ENCODE data around the gene MRGPRX4.
"Not testable (repeated sequence)": the region's sequence is repeated elsewhere in the genome, so short reads cannot be mapped to it uniquely, and the experiment has no call there.

The MRGPRX4 gene

DNA sequence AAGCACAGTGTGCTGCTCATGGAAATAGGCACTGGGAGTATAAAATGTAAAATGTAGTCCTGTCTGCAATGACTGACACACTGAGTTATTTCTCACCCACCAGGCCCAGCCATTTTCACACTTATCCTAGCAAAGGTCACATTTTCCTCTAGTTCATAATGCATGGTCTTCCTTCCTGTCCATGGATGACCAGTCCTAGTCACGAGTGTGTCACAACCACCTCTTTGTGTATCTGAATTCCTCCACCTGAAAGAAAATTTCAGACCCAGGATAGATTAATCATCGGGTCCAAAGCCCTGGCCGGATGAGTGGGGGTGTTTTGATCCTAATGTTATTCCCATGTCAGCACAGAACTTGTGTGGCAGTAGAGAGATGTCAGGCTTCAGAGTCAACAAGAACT, at the start of gene MRGPRX4:
Gene MRGPRX4 (plus strand): TSS at position 172 of the 400 bp plus-strand sequence. CDS start 420 bp downstream, outside the sequence.
- DNase-seq = no peak

DNA sequence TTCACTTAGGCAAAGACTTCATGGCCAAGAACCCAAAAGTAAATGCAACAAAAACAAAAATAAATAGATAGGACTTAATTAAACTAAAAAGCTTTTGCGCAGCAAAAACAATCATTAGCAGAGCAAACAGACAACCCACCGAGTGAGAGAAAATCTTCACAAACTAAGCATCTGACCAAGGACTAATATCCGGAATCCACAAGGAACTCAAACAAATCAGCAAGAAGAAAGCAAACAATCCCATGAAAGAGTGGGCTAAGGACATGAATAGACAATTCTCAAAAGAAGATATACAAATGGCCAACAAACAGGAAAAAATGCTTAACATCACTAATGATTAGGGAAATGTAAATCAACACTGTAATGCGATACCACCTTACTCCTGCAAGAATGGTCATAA, 41.5 kb upstream of the MRGPRX4 start:
- DNase-seq = not testable (repeated sequence)

DNA sequence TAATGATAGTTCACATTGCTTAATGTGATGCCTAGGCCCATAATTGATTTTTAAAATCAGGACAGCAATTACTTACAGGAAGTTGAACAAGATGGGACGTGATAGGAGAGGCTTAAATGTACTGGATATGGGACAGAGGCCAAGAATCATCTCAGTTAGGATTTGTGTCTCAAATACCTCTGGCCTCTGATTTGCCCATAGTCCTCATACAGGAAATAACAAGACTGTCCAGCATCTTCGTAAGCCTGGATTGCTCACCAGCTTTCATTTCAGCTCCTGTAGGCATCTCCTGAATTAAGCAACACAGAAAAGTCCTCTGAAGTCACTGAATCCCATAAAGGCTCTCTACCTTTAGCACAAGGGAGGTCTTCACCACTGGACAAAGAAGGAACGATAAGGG, 40.3 kb upstream of the MRGPRX4 start, which contains the start of gene MRGPRX3:
Gene MRGPRX3 (plus strand): TSS at position 231 of the 400 bp plus-strand sequence. CDS start 4,632 bp downstream, outside the sequence.
- DNase-seq = no peak

DNA sequence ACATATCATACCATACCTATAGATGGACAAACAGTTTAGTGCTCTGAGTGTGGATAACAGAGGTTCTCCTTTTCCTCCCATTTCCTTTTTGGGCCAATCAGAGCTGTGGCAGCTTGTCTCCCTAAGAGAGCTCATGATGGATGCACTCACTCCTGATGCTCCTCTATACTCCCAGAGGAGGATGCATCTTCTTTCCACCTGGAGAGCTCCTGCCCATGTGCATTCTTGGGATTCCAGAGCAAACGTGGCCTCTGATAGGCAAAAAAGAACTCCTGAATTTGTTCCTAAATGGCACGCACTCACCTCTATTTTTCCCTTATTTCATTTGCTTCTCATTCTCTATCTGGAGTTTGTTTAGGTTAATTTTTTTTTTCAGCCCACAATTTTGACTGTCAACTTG, 37.3 kb upstream of the MRGPRX4 start:
- no peak for DNase-seq

DNA sequence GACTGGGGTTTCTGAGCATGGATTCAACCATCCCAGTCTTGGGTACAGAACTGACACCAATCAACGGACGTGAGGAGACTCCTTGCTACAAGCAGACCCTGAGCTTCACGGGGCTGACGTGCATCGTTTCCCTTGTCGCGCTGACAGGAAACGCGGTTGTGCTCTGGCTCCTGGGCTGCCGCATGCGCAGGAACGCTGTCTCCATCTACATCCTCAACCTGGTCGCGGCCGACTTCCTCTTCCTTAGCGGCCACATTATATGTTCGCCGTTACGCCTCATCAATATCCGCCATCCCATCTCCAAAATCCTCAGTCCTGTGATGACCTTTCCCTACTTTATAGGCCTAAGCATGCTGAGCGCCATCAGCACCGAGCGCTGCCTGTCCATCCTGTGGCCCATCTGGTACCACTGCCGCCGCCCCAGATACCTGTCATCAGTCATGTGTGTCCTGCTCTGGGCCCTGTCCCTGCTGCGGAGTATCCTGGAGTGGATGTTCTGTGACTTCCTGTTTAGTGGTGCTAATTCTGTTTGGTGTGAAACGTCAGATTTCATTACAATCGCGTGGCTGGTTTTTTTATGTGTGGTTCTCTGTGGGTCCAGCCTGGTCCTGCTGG, 35.3 kb upstream of the MRGPRX4 start:
- no peak for DNase-seq

DNA sequence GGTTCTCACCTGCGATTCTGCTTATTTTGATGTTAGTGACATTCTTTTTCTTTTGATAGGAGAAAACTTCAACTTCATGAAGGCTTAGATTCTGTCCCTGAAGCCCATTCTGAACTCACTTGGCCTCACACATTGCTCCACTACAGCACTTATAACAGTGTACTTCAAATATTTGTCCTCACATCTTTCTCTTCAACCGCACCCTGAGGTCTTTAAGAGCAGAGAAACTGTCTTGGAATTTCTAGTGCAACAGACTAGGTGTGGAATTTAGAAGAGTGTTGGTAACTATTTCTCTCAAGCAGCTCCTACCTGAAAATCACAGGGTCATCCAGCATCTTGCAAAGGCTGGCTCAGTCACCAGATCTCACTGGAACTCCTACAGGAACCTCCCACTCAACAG, 32.5 kb upstream of the MRGPRX4 start:
- no peak for DNase-seq

DNA sequence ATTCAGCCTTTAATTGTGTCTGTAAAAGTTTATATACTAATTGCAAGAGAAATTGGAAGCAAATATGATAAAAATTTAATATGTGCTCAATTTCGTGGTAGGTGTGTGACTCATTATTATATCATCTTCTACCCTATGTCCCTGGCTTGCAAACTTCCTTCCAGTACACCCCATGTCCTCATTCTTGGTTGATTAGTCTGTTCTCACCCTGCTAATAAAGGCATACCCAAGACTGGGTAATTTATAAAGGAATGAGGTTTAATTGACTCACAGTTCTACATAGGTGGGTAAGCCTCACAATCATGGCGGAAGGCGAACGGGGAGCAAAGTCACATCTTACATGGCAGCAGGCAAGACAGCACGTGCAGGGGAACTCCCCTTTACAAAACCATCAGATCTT, 28.4 kb upstream of the MRGPRX4 start:
- no peak for DNase-seq

DNA sequence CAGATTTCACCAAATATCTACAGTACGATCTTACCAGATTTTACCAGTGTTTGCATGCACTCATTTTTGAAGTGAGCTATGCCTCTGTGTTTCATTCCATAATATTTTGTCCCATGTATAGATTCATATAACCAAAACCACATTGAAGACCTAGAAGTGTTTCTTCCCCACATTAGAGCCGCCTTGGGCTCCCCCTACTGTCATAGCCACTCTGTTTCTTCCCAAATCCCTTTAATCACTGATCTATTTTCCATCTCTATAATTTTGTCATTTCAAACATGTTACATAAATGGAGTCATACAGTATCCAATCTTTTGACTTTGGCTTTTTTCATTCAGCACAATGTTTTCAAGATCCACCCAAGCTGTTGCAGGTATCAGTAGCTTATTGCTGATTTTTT, 27.6 kb upstream of the MRGPRX4 start:
- DNase-seq = no peak

DNA sequence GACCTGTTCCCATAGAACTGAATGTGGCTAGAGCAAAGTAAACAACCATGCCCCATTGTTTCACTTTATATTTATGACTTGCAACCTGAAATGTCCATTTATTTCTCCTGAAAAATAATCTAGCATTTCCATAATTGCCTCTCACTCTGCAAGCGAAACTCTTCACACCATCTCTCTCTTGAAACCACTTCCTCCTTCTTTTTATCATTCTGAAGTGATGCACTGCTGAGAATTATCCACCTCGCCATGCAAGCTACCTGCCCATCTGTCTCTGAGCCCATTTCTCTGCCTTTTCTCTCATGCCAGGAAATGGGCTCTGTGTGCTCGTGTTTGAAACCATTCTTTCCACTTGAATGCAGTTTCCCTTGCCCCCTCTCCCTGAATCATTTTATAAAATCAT, 26.8 kb upstream of the MRGPRX4 start:
- DNase-seq = no peak

DNA sequence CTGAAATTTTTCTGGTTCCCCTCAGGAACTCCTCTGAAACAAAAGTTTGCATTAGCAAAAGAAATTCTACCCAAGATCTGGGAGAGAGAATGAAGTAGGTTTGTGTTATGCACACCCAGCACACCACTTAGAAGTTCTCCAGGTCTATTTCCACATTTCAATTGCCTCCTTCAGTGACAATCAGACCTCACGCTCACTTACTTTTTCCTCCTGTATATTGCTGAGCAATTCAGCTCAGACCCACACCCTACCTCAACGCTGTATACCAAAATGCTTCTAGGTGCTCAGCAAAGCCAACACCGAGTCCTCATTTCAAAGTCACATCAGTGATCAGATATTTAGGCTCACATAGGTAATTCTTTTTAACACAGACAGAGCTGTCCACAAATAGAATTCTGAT, 21.1 kb upstream of the MRGPRX4 start:
- no peak for DNase-seq

DNA sequence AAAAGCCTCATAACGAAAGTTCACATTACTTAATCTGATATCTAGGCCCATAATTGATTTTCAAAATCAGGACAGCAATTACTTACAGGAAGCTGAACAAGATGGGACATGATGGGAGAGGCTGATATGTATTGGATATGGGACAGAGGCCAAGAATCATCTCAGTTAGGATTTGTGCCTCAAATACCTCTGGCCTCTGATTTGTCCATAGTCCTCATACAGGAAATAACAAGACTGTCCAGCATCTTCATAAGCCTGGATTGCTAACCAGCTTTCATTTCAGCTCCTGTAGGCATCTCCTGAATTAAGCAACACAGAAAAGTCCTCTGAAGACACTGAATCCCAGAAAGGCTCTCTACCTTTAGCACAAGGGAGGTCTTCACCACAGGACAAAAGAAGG, 4.3 kb upstream of the MRGPRX4 start:
- no peak for DNase-seq

DNA sequence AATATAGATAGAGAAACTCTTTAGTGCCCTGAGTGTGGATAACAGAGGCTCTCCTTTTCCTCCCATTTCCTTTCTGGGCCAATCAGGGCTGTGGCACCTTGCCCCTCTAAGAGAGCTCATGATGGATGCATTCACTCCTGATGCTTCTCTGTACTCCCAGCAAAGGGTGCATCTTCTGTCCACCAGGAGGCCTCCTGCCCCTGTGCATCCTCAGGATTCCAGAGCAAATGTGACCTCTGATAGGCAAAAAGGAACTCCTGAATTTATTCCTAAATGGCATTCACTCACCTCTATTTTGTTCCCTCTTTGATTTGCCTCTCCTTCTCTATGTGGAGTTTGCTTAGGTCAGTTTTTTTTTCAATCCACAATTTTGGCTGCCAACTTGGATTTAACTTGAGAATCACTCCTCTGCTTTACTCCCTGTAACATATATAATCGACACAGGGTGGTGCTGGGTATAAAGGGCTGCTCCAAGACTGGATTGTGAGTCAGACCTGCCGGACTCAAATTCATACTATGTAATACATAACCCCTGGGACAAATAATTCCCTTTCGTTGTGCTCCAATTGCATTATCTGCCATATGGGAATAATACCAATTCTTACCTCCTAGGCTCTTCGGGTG, 1.1 kb upstream of the MRGPRX4 start:
- DNase-seq = peak; percentile 9

DNA sequence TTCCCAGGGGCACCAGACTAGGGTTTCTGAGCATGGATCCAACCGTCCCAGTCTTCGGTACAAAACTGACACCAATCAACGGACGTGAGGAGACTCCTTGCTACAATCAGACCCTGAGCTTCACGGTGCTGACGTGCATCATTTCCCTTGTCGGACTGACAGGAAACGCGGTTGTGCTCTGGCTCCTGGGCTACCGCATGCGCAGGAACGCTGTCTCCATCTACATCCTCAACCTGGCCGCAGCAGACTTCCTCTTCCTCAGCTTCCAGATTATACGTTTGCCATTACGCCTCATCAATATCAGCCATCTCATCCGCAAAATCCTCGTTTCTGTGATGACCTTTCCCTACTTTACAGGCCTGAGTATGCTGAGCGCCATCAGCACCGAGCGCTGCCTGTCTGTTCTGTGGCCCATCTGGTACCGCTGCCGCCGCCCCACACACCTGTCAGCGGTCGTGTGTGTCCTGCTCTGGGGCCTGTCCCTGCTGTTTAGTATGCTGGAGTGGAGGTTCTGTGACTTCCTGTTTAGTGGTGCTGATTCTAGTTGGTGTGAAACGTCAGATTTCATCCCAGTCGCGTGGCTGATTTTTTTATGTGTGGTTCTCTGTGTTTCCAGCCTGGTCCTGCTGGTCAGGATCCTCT, 709 bp downstream of the MRGPRX4 start:
- no peak for DNase-seq

DNA sequence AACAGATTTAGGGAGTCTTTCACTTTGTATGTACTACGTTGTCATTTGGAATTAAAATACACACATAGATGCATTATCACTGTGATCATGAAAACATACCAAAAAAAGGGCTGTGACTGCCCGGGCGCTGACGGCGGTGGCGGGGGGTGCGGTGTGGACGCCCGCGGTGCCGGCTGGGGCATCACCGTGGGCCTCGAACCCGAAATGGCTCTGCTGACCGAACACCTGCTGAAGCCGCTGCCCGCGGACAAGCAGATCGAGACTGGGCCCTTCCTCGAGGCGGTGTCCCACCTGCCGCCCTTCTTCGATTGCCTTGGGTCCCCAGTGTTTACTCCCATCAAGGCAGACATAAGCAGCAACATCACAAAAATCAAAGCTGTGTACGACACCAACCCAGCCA, 16.2 kb downstream of the MRGPRX4 start:
- no peak for DNase-seq

DNA sequence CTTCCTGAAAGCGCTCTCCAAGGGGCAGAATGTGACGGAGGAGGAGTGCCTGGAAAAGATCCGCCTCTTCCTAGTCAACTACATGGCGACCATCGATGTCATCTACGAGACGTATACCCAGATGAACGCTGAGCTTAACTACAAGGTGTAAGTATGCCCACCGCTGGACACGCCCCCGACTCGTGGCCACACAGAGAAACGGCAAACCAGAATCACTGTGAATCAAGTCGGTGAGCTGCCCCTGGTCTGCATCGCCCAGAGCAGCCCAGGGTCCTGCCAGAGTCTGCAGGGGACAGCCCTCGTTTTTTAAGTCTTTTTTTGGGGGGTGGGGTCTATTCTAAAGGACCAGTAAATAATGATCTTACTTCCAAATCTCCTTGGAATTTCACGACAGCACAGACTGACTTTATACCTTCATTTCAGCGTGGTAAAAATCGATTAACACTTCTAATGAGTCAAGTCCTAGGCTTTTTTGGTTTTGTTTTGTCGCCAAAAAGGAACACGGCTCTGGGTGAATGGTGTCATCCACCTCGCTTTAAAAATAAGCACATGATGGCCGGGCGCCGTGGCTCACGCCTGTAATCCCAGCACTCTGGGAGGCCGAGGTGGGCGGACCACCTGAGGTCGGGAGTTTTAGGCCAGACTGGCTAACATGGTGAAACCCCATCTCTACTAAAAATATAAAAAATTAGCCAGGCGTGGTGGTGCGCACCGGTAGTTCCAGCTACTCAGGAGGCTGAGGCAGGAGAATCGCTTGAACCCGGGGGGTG, 17.0 kb downstream of the MRGPRX4 start:
- not testable (repeated sequence) for DNase-seq

DNA sequence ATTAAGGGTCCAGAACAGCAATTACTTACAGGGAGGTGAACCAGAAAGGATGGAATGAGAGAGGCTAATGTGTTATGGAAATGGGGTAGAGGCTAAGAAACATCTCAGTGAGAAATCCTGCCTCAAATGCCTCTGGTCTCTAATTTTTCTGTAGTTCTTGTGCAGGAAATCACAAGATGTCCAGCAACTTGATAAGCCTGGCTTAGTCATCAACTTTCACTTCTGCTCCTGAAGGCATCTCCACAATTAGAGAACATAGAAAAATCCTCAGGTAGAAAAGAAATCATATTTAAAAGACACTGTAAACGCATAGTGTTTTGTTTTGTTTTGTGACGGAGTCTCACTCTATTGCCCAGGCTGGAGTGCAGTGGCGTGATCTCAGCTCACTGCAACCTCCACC, 18.7 kb downstream of the MRGPRX4 start:
- DNase-seq = no peak

DNA sequence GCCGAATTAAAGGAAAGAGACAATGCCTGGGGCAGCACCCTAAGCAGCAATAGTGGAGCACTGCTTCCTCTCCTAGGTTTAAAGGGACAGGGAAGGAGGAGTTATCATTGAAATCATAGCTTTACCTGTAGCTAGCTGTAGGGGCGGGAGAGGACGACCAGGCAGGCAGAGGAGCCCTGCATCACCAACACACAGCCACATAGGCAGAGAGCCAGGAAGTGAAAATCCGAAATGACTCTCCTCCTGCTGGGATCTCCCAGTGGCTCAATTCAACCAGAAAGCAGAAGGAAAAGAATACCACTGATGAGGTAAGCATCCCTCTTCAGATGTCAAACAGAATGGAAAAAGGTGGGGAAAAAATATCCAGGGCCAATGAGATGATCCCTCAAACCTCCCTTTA, 20.4 kb downstream of the MRGPRX4 start:
- no peak for DNase-seq

DNA sequence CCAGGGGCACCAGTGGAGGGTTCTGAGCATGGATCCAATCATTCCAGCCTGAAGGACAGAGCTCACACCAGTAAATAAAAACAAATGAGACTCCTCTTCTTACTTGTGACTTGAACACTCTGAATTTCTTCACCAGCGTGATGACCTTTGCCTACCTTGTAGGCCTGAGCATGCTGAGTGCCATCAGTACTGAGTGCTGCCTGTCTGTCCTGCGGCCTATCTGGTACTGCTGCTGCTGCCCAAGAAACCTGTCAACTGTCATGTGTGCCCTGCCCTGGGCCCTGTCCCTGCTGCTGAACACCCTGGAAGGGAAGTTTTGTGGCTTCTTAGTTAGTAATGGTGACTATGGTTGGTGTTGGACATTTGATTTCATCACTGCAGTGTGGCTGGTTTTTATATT, 23.9 kb downstream of the MRGPRX4 start:
- DNase-seq = no peak

DNA sequence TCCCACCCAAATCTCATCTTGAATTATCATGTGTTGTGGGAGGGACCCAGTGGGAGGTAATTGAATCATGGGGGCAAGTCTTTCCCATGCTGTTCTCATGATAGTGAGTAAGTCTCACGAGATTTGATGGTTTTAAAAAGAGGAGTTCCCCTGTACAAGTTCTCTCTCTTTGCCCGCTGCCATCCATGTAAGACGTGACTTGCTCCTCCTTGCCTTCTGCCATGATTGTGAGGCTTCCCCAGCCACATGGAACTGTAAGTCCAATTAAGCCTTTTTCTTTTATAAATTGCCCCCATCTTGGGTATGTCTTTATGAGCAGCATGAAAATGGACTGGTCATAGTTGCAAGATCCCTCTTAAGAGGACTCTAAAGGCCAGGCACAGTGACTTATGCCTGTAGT, 25.1 kb downstream of the MRGPRX4 start:
- not testable (repeated sequence) for DNase-seq

DNA sequence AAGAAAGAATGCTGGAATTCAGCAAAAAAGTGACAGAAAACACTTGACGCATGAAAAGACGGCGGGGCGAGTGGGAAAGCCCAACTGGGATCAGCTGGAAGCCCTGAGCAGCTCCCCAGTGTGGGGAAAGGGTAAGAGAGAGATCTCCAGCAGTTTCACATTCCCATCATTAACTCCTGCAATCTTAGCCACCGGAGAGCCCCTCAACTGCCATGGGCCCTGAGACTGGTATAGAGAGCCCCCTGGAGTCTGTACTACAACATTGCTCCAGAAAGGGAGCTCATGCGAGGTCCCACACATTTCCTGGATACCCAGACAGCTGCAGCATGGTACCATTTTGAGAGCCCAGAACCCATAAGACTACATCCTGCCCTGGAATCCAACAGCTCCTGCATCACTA, 31.1 kb downstream of the MRGPRX4 start:
- DNase-seq = peak; percentile 21

DNA sequence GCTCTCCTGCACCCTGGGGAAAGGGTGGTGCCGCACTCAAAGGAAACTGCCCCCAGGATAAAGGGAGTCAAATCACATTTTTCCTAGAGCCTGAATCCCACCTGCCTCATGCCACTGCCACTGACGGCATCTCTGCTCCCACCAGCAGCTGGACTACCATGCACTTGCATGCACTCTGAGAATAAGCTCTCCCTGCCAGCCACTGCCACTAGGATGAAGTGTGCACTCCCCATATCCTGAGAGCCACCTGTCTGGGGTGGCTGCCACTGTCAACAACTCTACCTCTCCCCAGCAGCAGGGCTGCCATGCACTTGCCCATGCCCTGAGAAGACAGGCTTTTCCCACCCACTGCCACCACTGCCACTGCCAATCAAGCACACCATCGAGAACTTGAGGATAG, 31.6 kb downstream of the MRGPRX4 start:
- DNase-seq = no peak

DNA sequence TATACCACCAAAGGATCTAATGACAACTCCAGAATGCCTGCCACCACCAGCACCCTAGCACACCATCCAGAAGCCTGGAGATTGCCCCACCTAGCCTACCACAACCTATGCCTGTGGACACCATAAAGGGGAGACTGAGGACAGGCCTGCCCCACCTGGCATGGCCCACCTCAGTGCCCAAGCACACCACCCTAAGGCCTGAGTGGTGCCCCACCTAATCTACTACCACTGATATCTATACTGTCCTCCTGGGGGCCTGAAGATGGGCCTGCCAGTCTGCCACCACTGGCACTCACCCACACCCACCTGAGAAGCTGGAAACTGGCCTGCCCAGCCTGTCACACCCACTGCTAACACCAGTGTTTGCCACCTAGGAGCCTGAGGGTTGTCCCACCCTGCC, 32.1 kb downstream of the MRGPRX4 start:
- no peak for DNase-seq

DNA sequence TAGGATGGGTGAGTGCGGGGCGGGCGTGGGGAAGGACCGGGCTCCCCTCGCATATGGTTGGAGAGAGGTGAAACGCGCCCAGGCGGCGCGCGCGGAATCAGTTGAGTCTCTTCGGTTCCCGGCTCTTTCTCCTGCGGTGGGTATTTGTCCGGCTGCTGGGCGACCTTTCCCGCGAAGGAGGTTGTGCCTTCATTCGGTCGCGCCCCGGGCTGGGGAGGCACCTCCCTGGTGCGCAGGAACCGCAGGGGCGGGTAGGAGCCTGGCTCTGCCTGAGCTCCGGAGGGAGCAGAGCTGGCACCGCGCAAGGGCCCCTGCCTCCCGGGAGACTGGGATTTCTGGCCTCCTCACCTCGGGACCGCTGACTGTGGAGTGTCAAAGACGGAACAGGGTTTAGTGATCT, 36.4 kb downstream of the MRGPRX4 start:
- no peak for DNase-seq

All from NCI-H748 treated with DMSO at 0.1 percent for 48 hours (cell line).